Gastrocnemius medialis (tissue), 4 donors: ENCODE results near the gene GNAO1.

Experiments
- CTCF ChIP-seq, 5 experiments: fragments of 450-650 bp in 3 of 5; fragments of 200-600 bp in 2 of 5; sonication (generic) in 2 of 5; IDR thresholded peaks in 4 of 5; conservative IDR thresholded peaks in 1 of 5; 1 replicate in 4 of 5; 2 replicates in 1 of 5; pipeline ENCODE4 v1.5.1; 2016 to 2019; ENCODE audit warnings: antibody characterized with exemption in 5 of 5, mild to moderate bottlenecking in 3 of 5, moderate library complexity in 3 of 5
- POLR2A ChIP-seq, 2 donors: fragments of 450-650 bp; IDR thresholded peaks; one replicate each; pipeline ENCODE4 v1.6.1; 2017; ENCODE audit warnings: antibody characterized with exemption in 2 of 2, mild to moderate bottlenecking in 2 of 2, moderate library complexity in 2 of 2

GRCh38 chr16:56262551-56263245 lies 71.4 kb downstream of the GNAO1 start:
- no peak for TF ChIP-seq CTCF (IDR thresholded peaks at IDR 0.05 in 4 of 5, conservative IDR thresholded peaks at IDR 0.05 in 1 of 5)
- TF ChIP-seq POLR2A (IDR thresholded peaks at IDR 0.05): no peak
